22Rv1 (cell line): ENCODE results near the gene NOTCH1.

ENCODE experiments used
- CTCF ChIP-seq: fragments of 450-650 bp; IDR thresholded peaks from 2 replicates; pipeline ENCODE4 v1.5.1; 2017; ENCODE audit warnings: mild to moderate bottlenecking
- ZFX ChIP-seq: fragments of 450-650 bp; IDR thresholded peaks from 2 replicates; pipeline ENCODE4 v1.6.1; 2017; ENCODE audit warnings: antibody characterized with exemption, borderline replicate concordance

- TF ChIP-seq CTCF = no peak
- TF ChIP-seq ZFX = no peak
Measured at GRCh38 chr9:136582977-136583735, 37.3 kb upstream of the NOTCH1 start.
